Measurements from ENCODE around the gene GOLPH3.
"Not testable (repeated sequence)": the region's sequence is repeated elsewhere in the genome, so short reads cannot be mapped to it uniquely, and the experiment has no call there.

GOLPH3 gene

DNA sequence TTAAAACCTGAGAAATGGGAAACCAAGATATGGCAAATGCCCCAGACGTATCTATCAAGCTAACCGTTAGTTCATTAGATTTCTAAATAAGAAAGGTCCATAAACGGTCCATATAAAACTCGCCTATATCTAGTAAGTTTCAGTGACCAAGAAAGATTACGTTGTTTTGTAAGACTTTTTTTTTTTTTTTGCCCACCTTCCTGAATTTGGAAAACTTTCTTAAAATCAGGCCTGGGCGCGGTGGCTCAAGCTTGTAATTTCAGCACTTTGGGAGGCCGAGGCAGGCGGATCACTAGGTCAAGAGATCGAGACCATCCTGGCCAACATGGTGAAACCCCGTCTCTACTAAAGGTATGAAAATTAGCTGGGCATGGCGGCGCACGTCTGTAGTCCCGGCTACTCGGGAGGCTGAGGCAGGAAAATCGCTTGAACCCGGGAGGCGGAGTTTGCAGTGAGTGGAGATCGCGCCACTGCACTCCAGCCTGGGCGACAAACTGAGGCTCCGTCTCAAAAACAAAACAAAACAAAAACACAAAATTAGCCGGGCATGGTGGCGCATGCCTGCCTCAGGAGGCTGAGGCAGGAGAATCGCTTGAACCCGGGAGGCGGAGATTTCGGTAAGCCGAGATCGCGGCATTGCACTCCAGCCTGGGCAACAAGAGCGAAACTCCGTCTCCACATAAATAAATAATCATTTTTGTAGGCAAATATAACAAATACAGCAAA, 1.8 kb downstream of the GOLPH3 start:
- not testable (repeated sequence) for FAIRE-seq; DNase-seq (ENCODE audit: insufficient read length, low spot score)

DNA sequence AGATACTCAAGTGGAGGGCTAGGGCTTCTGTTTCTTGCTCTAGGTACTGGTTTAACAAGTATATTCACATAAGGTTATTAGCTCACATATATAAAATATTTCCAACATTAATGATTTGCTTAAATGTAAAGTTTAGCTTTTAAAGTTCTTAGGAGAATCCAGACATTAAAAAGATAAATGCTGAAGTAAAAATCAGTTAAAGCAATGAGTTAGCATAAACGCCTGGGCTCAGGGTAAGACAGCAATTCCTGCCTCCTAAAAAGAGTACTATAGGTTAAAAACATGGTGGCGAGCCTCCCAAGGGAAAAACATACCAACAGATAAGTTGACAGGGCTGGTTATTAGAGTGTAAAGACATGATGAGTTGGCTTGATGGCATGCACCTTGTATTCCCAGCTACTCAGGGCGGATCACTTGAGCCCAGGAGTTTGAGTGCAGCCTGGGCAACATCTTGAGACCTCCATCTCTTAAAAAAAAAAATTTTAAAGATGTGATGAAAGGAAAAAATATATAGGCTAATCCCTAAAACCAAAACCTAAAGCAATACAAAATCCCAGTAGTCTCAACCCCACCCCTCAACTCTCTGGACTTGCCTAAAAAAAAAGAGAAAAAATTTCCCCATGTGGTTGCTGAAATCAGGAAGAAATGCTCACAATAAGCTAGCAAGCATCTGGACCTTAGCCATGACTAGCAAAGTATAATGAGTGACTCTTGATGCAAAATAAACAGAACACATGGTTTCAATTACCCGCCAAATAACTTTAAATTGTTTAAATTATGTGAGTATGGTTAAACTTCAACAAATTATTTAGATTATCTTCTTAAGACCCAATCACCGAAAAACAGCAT, 3.6 kb downstream of the GOLPH3 start:
- no peak for DNase-seq (ENCODE audit: insufficient read length, low spot score)
- FAIRE-seq: no peak

DNA sequence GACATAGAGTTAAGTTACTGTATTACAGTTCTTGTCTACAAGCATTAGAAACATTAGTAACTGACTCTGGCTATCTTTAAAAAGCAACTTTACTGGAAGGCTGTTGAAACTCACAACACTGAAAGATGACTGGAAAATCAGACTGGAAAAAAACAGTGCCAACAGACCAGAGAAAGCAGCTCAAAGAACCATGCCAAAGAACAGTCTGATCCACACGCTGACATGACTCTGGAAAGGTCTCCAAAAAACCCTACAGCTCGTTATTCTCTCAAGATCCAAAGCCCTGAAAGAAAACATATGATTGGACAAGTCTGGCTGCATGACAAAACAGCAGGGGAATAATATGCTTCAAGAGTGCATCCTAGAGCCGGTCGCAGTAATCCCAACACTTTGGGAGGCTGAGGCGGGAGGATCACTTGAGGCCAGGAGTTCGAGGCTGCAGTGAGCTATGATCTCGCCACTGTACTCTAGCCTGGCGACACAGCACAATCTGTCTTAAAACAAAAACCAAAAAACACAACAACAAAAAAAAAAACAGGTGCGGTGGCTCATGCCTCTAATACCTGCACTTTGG, 5.6 kb downstream of the GOLPH3 start:
- DNase-seq (ENCODE audit: insufficient read length, low spot score) (no peak), FAIRE-seq (no peak)

DNA sequence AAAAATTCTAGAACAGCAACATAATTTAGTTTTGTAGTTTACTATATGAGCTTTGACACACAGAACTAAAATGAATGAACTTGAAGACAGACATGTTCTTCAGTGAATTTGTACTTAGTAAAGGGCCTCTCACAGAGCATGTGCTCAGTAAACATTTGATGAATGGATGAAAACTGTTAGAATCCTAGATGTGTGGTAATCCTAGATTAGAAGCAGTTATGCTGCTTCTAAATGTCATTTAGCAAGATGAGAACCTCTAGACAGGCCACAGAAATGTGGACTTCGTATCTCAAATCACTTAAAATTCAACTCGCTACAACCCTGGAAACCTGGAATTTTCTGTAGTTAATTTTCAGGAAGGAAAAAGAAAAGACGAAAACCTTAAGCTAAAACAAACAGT, 8.5 kb downstream of the GOLPH3 start:
- no peak for FAIRE-seq

DNA sequence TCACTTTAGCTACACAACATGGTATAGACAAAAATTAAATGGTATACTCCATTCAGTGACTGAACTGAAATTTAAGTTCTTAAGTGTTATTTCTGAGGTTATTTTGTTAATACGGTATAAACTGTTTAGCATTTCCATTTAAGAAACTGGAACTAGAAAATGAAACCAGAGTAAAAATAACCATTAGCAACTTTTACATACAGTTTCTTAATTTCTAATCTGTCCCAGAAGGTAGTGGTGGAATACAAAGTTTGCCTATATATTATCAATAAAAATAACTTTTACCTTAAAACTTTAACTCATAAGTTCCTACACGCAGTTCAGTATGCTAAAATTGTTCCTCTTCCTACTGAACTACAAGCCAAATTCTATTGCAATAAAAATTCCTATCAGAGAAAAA, 10.3 kb downstream of the GOLPH3 start:
- FAIRE-seq (no peak), DNase-seq (ENCODE audit: insufficient read length, low spot score) (no peak)

More for the DNA sequence above, 8.5 kb downstream of the GOLPH3 start:
- no peak for DNase-seq (ENCODE audit: insufficient read length, low spot score)

DNA sequence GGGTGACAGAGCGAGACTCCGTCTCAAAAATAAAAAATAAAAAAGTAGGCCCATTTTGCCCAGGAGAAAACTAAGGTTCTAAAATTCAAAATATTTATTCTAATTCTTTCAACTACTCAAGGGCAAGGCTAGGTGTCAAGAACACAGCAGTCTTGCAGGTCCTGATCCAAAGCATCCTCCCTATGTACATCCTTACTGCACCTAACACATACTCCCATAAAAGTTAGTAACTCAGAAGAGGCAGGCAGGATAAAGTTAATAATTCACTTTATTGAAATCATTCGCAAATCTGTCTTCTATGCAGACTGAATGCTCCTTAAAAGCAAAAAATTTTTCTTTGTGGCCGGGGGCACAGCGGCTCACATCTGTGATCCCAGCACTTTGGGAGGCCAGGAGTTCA, 11.1 kb downstream of the GOLPH3 start:
- DNase-seq (ENCODE audit: insufficient read length, low spot score): no peak
- no peak for FAIRE-seq

DNA sequence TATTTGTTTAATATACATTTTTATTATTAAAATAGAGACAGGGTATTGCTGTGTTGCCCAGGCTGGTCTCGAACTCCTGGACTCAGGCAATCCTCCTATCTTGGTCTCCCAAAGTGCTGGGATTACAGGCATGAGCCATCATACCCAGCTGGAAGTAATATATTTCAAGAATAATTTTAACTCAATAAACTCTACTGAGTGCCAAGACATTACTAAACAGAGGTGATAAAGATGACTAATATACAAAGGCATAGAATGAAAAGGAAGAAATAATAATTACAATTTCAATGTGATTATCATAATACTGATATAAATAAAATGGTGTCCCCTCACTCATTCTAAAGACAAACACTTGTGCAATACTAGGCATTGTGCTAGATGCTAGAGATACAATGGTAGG, 13.9 kb downstream of the GOLPH3 start:
- DNase-seq (ENCODE audit: insufficient read length, low spot score) (no peak), FAIRE-seq (no peak)

DNA sequence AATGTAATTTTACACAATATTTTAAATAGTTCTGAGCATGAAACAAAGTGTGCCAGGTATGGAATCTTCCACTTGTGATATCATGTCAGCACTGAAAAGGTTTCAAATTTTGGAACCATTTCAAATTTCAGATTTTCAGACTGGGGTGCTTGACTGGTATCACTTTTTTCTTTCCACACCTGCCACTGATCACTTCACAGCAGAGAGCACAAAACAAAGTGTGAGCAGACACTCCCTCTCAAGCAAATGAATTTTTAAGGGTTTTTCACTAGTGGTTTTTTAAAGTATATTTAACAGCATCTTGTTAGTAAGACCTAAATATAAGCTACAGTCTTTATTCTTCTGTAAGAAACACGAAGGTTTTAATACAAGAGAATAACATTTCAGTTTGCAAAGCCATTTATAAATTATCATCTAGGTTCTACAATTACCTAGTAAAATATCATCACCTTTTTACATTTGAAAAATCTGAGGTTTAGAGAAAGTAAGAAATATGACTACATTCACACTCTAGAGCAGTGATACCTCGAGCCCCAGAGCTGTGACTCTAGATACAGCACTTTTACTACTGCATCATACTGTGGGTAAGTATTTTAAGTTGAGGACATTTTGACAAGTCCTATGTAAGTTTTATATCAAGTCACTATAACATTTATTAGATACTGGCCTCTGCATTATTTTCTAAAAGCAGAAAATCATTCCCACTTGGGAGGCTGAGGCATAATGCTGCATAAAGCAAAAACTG, 14.6 kb downstream of the GOLPH3 start:
- DNase-seq (ENCODE audit: insufficient read length, low spot score) (no peak), FAIRE-seq (no peak)

DNA sequence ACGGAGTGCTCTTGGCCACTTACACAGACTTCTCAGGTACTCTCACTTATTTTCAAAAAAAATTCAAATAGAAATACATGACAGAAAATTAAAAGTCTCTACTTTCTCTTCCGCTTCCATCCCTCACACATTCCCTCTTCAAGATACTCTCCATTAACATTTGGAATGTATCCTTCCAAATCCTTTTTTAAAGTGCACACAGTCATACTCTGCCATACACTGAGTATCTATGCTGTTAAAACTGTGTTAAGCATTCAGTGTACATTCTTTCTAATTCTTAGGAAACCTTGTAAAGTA, 15.5 kb downstream of the GOLPH3 start:
- no peak for DNase-seq (ENCODE audit: insufficient read length, low spot score)
- FAIRE-seq: no peak

DNA sequence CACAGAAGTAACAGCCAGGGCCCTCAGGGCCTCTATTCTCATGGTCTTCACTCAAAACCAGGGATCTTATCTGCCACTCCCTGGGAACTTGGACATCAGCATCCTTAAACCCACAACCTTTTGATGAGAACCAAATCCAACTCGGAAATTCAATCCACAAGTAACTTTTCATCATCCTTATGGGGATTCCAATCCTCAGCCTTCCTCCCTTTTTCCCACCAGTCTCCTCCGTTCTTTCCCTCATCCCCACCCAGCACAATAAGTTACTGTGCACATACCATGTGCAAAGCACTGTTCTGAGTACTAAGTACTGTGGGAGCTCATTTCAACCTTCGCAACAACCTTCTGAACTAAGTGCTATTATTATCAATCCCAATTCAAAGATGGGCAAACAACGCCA, 17.0 kb downstream of the GOLPH3 start:
- DNase-seq (ENCODE audit: insufficient read length, low spot score) (no peak), FAIRE-seq (peak; percentile 4)

DNA sequence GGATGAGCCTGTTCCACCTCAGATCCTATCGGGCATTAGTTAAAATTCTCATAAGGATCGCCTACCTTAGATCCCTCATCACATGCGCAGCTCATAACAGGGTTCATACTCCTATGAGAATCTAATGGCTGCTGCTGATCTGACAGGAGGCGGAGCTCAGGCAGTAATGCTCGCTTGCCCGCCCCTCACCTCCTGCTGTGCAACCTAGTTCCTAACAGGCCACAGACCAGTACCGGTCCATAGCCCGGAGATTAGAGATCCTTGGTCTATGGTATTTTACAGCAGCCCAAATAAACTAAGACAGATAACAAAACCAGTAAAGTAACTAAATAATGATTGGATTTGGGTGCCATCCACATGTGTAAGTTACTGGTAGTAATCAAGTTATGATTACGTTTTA, 17.5 kb downstream of the GOLPH3 start:
- DNase-seq (ENCODE audit: insufficient read length, low spot score) (no peak), FAIRE-seq (no peak)

DNA sequence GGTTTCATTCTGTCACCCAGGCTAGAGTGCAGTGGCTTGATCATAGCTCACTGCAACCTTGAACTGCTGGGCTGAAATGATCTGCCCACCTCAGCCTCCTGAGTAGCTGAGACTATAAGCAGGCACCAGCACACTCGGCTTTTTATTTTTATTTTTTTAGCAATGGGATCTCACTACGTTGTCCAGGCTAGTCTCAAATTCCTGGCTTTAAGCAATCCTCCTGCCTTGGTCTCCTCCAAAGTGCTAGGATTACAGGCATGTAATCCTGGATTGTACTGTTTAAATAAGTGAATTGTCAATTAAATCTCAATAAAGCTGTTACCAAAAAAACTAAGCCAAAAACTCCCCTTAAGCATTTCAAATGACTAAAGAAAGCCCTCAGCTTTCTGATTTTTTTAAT, 18.9 kb downstream of the GOLPH3 start:
- FAIRE-seq: no peak

DNA sequence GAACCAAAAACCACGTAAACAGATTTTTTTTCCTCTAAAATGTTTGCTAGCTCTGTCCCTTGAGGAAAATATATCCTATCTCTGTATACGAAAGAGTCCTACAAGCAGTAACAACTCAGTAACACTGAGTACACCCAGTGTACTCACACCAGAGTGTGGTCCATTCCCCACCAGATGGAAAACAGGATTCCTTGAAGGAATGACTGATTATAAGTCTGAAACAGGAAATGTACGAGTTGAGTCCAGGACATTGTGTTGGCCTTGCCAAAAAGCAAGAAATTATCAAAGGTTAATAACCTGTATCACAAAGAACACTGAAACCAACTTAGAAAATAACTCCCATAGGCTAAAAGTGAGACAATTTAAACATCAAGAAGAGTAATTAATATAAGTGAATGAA, 20.4 kb downstream of the GOLPH3 start:
- DNase-seq (ENCODE audit: insufficient read length, low spot score) (no peak), FAIRE-seq (peak; percentile 28)

More for the DNA sequence above, 18.9 kb downstream of the GOLPH3 start:
- DNase-seq (ENCODE audit: insufficient read length, low spot score): no peak

DNA sequence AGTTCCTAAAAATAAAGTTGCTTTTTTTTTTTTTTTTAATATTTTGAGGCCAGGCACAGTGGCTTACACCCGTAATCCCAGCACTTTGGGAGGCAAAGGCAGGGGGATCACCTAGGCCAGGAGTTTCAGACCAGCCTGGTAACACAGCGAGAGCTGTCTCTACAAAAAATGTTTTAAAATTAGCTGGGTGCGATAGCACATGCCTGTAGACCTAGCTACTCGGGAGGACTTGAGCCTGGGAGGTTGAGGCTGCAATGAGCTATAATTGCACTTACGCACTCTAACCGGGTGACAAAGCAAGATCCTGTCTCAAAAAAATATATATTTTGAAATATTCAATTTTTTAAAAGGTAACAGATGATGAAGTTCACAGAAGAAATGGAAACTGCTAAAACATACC, 22.9 kb downstream of the GOLPH3 start:
- FAIRE-seq (no peak), DNase-seq (ENCODE audit: insufficient read length, low spot score) (no peak)

DNA sequence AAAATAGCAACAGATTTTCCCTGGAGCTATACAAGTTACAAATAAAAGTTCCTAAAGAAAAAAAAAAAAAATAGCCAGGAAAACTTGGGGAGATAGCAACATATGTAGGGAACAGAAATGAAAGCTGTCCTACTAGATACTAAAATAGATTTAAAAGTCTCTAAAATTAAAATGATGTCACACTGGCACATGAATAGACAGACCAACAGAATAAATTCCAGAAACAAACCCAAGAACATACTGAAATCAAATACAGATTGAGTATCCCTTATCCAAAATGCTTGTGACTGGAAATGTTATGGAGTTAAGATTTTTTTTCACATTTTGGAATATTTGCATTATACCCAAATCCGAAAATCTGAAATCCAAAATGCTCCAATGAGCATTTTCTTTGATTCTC, 23.8 kb downstream of the GOLPH3 start:
- no peak for FAIRE-seq

DNA sequence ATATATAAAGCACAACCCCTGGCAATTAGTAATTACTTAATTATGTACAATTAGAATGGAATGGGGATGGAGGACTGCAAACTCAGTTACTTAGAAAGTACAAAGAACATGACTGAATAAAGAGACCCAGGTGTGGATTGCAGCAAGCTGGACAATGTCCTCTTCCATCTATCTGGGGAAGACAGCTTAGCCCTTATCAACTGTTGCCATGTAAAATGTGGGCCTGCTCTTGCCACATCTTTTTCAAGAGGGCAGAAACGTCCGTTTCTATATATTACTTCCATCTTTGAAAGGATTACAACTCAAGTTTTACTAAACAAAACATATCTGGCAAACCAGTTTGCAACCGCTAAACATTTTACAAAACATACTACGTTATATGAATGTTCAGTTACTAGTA, 26.2 kb downstream of the GOLPH3 start:
- FAIRE-seq: no peak
- no peak for DNase-seq (ENCODE audit: insufficient read length, low spot score)

More for the DNA sequence above, 23.8 kb downstream of the GOLPH3 start:
- no peak for DNase-seq (ENCODE audit: insufficient read length, low spot score)

DNA sequence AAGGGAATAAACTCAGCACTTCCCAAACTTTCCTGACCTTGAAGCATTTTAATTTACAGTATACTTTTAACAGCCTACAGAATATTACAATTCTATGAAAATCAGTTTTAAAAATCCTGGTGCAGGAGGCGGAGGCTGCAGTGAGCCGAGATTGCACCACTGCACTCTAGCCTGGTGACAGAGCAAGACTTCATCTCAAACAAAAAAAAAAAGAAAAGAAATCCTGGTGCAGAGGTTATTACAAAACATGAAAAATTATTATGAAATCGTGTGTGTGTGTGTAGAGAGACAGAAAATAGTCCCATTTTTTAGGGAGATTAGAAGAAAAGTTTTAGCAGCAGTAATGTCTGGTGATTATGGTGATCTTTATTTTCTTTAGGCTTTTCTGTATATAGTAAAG, 26.9 kb downstream of the GOLPH3 start:
- FAIRE-seq (no peak), DNase-seq (ENCODE audit: insufficient read length, low spot score) (no peak)

DNA sequence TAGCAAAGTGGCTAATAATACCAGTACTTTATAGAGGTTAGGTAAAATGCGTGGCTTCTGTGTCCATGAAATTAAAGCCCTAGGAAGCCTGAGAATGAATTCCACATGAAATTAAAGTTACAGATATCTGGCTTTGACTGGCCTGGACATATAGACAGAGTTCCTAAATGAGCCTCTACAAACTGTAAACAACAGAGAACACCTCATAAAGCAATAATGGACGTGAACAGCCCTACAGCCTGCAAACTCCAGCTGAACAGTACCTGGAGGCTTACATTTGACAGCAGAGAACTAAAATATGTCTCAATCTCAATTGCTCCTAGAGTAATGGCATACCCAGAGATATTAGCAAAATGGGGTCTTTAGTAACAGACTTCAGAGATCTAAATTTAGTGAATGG, 28.7 kb downstream of the GOLPH3 start:
- FAIRE-seq: peak; percentile 31
- DNase-seq (ENCODE audit: insufficient read length, low spot score): no peak

DNA sequence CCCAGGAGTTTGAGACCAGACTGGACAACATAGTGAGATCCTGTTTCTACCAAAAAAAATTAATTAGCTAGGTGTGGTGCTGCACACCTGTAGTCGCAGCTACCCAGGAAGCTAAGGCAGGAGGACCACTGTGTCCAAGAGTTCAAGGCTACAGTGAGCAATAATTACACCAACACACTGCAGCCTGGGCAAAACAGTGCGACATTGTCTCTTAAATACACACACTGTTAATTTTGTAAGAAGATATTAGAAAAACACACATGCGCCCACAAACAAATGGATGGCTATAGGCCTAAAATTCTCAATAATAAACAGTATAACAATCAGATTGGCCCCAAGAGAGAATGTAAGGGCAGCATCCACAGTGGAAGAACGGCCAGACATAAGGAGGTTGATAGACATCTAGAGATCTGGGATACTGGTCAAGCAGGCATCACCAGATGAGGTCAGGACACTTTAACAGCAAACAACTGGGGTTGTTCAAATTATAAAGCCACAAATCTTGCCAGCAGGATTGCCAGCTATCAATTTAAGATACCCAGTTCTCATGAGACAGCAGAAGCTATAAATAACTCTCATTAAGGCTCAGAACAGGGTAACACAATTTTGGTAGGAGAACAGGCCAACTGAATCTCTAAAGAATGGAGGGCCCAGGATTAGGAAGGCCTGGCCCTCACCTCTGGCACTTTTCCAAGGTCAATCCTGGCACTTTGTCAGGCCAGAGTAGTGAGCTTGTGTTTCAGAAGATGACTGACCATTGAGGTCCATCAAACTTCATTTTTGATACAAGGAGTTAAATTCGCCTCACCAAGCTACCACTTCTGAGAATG, 29.5 kb downstream of the GOLPH3 start:
- no peak for DNase-seq (ENCODE audit: insufficient read length, low spot score)

DNA sequence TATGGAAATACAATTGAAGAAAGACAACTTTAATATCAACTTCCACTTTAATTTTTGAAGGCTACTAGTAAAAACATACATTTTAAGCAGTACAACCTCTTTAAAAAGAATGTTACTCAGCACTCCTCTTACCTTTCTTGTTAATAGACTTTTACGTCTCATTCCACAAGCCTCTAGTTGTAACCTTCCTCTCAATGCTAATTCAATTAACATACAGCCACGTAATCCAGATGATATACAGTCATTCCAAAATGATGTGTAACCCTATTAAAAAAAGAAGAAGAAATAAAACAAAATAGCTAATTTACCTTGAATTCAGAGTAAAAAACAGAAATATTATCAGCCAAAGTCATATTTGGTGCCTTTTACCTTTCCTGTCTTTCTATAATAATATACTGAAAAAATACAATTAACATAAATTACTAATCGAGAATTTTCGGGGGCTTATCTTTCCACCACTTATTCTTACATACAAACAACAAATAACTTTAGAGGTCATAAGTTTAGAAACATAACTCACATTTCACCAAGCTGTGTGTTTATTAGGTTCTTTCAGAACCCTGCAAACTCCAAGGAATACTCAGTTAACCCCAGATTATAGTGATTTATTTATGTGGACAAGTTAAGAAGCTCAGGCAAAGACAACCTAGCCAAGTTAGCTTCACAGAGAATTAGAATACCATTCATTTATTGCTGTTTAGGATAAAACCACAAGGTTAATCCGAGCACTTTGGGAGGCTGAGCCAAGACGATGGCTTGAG, 30.3 kb downstream of the GOLPH3 start:
- FAIRE-seq (no peak), DNase-seq (ENCODE audit: insufficient read length, low spot score) (no peak)

More for the DNA sequence above, 29.5 kb downstream of the GOLPH3 start:
- peak; percentile 16 for FAIRE-seq

Measured in HTR-8/SVneo (cell line).